SK-N-SH treated with all-trans-retinoic acid at 6 μM for 48 hours (cell line): ENCODE results near the gene TCF25.
"Not testable (repeated sequence)": the region's sequence is repeated elsewhere in the genome, so short reads cannot be mapped to it uniquely, and the experiment has no call there.

Experiments
- ATAC-seq: fragments of 200-7000 bp; cut with Tn5 transposase; 3 replicates; pipeline ENCODE4 v1.9.1; 2020; ENCODE audit warnings: mild to moderate bottlenecking, moderate library complexity
- BACH2 ChIP-seq: fragments of 250-450 bp; sonication (Bioruptor Pico); IDR thresholded peaks from 2 replicates; pipeline ENCODE4 v1.9.0; 2021; ENCODE audit warnings: mild to moderate bottlenecking, borderline replicate concordance
- CSDC2 ChIP-seq: fragments of 250-450 bp; sonication (Bioruptor Pico); IDR thresholded peaks from 2 replicates; pipeline ENCODE4 v1.5.0; 2020; ENCODE audit warnings: mild to moderate bottlenecking, moderate library complexity
- ESRRG ChIP-seq: fragments of 250-450 bp; sonication (Bioruptor Pico); IDR thresholded peaks from 2 replicates; pipeline ENCODE4 v1.6.1; 2021; ENCODE audit warnings: mild to moderate bottlenecking
- ISL1 ChIP-seq: fragments of 250-450 bp; sonication (Bioruptor Pico); IDR thresholded peaks from 2 replicates; pipeline ENCODE4 v2.1.2; 2022; ENCODE audit warnings: mild to moderate bottlenecking, moderate library complexity
- PPARA ChIP-seq: fragments of 250-450 bp; sonication (Bioruptor Pico); IDR thresholded peaks from 2 replicates; pipeline ENCODE4 v1.5.0; 2020; ENCODE audit warnings: mild to moderate bottlenecking, borderline replicate concordance
- RARB ChIP-seq: fragments of 250-450 bp; sonication (Bioruptor Pico); IDR thresholded peaks from 2 replicates; pipeline ENCODE4 v1.8.0; 2021; ENCODE audit warnings: mild to moderate bottlenecking, moderate library complexity
- SNAI2 ChIP-seq: fragments of 250-450 bp; sonication (Bioruptor Pico); IDR thresholded peaks from 2 replicates; pipeline ENCODE4 v1.5.0; 2020; ENCODE audit warnings: mild to moderate bottlenecking, moderate library complexity
- TOX ChIP-seq: fragments of 250-450 bp; sonication (Bioruptor Pico); IDR thresholded peaks from 2 replicates; pipeline ENCODE4 v1.8.0; 2021; ENCODE audit warnings: mild to moderate bottlenecking, moderate library complexity, borderline replicate concordance
- ZC3H10 ChIP-seq: fragments of 250-450 bp; sonication (Bioruptor Pico); IDR thresholded peaks from 2 replicates; pipeline ENCODE4 v1.5.1; 2021; ENCODE audit warnings: mild to moderate bottlenecking, moderate library complexity
- ZFP3 ChIP-seq: fragments of 250-450 bp; sonication (Bioruptor Pico); IDR thresholded peaks from 2 replicates; pipeline ENCODE4 v1.5.0; 2020; ENCODE audit warnings: mild to moderate bottlenecking, moderate library complexity
- ZFP30 ChIP-seq: fragments of 450-650 bp; formaldehyde crosslinking; IDR thresholded peaks from 2 replicates; pipeline ENCODE4 v1.5.0; 2022; ENCODE audit warnings: mild to moderate bottlenecking, moderate library complexity
- ZNF565 ChIP-seq: fragments of 450-650 bp; formaldehyde crosslinking; conservative IDR thresholded peaks from 2 replicates; pipeline ENCODE4 v1.5.0; 2020; ENCODE audit warnings: low read depth, mild to moderate bottlenecking, moderate library complexity
- ZNF70 ChIP-seq: fragments of 450-650 bp; formaldehyde crosslinking; IDR thresholded peaks from 2 replicates; pipeline ENCODE4 v1.5.0; 2020; ENCODE audit warnings: mild to moderate bottlenecking, moderate library complexity
- ZNF8 ChIP-seq: fragments of 450-650 bp; formaldehyde crosslinking; IDR thresholded peaks from 2 replicates; pipeline ENCODE4 v1.5.0; 2020; ENCODE audit warnings: mild to moderate bottlenecking, moderate library complexity
- TF ChIP-seq, protein P1 (sequence below): fragments of 250-450 bp; sonication (Bioruptor Pico); IDR thresholded peaks from 2 replicates; pipeline ENCODE4 v1.8.0; 2020; ENCODE audit warnings: mild to moderate bottlenecking, moderate library complexity, borderline replicate concordance
- TF ChIP-seq, protein P2 (sequence below): fragments of 250-450 bp; sonication (Bioruptor Pico); IDR thresholded peaks from 2 replicates; pipeline ENCODE4 v1.8.0; 2021; ENCODE audit warnings: low read depth, mild to moderate bottlenecking, moderate library complexity, borderline replicate concordance
- TF ChIP-seq, protein P3 (sequence below): fragments of 250-450 bp; sonication (Bioruptor Pico); IDR thresholded peaks from 2 replicates; pipeline ENCODE4 v1.5.1; 2021; ENCODE audit warnings: mild to moderate bottlenecking, moderate library complexity

TCF25 gene

DNA sequence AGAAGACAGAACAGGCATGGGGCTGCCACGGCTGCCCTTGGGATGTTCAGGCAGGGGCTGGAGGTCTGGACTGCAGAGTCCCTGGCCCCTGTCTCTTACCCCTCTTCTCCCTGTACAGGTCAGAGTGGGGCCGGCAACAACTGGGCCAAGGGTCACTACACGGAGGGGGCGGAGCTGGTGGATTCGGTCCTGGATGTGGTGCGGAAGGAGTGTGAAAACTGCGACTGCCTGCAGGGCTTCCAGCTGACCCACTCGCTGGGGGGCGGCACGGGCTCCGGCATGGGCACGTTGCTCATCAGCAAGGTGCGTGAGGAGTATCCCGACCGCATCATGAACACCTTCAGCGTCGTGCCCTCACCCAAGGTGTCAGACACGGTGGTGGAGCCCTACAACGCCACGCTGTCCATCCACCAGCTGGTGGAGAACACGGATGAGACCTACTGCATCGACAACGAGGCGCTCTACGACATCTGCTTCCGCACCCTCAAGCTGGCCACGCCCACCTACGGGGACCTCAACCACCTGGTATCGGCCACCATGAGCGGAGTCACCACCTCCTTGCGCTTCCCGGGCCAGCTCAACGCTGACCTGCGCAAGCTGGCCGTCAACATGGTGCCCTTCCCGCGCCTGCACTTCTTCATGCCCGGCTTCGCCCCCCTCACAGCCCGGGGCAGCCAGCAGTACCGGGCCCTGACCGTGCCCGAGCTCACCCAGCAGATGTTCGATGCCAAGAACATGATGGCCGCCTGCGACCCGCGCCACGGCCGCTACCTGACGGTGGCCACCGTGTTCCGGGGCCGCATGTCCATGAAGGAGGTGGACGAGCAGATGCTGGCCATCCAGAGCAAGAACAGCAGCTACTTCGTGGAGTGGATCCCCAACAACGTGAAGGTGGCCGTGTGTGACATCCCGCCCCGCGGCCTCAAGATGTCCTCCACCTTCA lies 61.5 kb downstream of the TCF25 start:
- ATAC-seq: no peak
- no peak for TF ChIP-seq ZC3H10 (CRISPR knock-in tag)
- TF ChIP-seq, protein P1, sequence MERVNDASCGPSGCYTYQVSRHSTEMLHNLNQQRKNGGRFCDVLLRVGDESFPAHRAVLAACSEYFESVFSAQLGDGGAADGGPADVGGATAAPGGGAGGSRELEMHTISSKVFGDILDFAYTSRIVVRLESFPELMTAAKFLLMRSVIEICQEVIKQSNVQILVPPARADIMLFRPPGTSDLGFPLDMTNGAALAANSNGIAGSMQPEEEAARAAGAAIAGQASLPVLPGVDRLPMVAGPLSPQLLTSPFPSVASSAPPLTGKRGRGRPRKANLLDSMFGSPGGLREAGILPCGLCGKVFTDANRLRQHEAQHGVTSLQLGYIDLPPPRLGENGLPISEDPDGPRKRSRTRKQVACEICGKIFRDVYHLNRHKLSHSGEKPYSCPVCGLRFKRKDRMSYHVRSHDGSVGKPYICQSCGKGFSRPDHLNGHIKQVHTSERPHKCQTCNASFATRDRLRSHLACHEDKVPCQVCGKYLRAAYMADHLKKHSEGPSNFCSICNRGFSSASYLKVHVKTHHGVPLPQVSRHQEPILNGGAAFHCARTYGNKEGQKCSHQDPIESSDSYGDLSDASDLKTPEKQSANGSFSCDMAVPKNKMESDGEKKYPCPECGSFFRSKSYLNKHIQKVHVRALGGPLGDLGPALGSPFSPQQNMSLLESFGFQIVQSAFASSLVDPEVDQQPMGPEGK (CRISPR knock-in tag): no peak
- no peak for TF ChIP-seq ZNF8
- TF ChIP-seq, protein P2, sequence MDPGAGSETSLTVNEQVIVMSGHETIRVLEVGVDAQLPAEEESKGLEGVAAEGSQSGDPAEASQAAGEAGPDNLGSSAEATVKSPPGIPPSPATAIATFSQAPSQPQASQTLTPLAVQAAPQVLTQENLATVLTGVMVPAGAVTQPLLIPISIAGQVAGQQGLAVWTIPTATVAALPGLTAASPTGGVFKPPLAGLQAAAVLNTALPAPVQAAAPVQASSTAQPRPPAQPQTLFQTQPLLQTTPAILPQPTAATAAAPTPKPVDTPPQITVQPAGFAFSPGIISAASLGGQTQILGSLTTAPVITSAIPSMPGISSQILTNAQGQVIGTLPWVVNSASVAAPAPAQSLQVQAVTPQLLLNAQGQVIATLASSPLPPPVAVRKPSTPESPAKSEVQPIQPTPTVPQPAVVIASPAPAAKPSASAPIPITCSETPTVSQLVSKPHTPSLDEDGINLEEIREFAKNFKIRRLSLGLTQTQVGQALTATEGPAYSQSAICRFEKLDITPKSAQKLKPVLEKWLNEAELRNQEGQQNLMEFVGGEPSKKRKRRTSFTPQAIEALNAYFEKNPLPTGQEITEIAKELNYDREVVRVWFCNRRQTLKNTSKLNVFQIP (CRISPR knock-in tag): no peak
- no peak for TF ChIP-seq TOX (CRISPR knock-in tag)
- TF ChIP-seq, protein P3, sequence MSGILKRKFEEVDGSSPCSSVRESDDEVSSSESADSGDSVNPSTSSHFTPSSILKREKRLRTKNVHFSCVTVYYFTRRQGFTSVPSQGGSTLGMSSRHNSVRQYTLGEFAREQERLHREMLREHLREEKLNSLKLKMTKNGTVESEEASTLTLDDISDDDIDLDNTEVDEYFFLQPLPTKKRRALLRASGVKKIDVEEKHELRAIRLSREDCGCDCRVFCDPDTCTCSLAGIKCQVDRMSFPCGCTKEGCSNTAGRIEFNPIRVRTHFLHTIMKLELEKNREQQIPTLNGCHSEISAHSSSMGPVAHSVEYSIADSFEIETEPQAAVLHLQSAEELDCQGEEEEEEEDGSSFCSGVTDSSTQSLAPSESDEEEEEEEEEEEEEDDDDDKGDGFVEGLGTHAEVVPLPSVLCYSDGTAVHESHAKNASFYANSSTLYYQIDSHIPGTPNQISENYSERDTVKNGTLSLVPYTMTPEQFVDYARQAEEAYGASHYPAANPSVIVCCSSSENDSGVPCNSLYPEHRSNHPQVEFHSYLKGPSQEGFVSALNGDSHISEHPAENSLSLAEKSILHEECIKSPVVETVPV (CRISPR knock-in tag): no peak
- no peak for TF ChIP-seq SNAI2 (CRISPR knock-in tag)
- TF ChIP-seq CSDC2 (CRISPR knock-in tag): no peak
- TF ChIP-seq BACH2: no peak

DNA sequence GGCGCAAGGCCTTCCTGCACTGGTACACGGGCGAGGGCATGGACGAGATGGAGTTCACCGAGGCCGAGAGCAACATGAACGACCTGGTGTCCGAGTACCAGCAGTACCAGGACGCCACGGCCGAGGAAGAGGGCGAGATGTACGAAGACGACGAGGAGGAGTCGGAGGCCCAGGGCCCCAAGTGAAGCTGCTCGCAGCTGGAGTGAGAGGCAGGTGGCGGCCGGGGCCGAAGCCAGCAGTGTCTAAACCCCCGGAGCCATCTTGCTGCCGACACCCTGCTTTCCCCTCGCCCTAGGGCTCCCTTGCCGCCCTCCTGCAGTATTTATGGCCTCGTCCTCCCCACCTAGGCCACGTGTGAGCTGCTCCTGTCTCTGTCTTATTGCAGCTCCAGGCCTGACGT lies 62.2 kb downstream of the TCF25 start:
- not testable (repeated sequence) for ATAC-seq

DNA sequence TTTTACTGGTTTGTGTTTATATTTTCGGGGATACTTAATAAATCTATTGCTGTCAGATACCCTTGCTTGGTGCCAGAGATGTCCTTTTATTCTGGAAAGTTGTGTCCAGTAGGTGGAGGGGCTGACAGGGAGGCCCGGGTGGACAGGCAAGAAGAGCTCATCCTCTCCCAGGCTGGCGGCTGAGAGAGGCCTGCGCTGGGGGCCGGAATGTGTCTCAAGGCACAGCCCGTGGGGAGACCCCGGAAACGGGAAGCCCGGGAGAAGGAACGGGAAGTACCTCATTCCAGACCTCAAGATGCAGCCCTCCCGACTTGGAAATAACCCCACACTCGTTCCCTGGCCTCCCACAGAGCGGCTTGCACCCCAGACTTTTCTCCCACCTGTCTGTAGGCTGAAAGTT lies 62.6 kb downstream of the TCF25 start:
- no peak for ATAC-seq
- no peak for TF ChIP-seq ZFP3 (CRISPR knock-in tag)
- no peak for TF ChIP-seq TOX (CRISPR knock-in tag)
- no peak for TF ChIP-seq ISL1
- no peak for TF ChIP-seq ZNF565 (CRISPR knock-in tag)
- no peak for TF ChIP-seq RARB (CRISPR knock-in tag)
- TF ChIP-seq, protein P2 (CRISPR knock-in tag): no peak
- TF ChIP-seq, protein P3 (CRISPR knock-in tag): no peak
- TF ChIP-seq ZNF70 (CRISPR knock-in tag): no peak
- TF ChIP-seq, protein P1 (CRISPR knock-in tag): no peak
- TF ChIP-seq BACH2: no peak
- TF ChIP-seq ESRRG: no peak
- no peak for TF ChIP-seq PPARA (CRISPR knock-in tag)

DNA sequence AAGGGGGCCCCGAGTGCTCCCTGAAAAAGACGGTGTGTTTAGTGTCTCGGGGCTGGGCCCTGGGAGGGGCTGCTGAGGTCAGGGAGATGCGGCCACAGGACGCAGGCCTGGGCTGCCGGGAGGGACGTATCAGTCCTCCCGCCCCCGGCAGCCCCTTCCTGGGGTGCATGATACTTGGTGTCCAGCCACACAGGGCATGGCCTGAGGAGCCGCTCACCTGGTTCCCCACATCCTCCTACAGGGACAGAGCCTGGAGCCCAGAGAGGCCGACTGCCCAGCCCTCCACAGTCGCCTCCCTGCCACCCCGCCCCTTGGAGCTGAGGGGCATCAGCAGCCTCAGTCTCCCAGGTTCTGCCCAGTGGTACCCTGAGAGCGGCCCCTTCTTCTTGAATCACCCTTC lies 63.1 kb downstream of the TCF25 start:
- no peak for TF ChIP-seq ZC3H10 (CRISPR knock-in tag)
- no peak for TF ChIP-seq ZFP30
- TF ChIP-seq SNAI2 (CRISPR knock-in tag): no peak
- ATAC-seq: peak; percentile 6
